IMR-90 (cell line): Measurements from ENCODE around the gene ATF7IP. TPM values are rescaled to one million over a fixed set of nuclear protein-coding genes. Genes with fewer than 3 reads are reported as not detected.

ENCODE experiments used
- ATAC-seq: fragments of 200-7000 bp; cut with Tn5 transposase; 2 replicates; pipeline ENCODE4 v1.9.1; 2020; ENCODE audit warnings: low read depth, mild to moderate bottlenecking, moderate library complexity
- BruUV-seq: library from RNA; stranded (reverse); fragments of 400-500 nt; replicated peaks from 2 replicates; lab custom pipeline; 2021; lab: Mats Ljungman, UMichigan
- CTCF ChIA-PET: fragments of 300-600 bp; formaldehyde crosslinking; extraction: SDS; loops from one replicate; lab custom pipeline; 2021; ENCODE audit warnings: antibody characterized with exemption; lab: Yijun Ruan, JAX
- POLR2A ChIA-PET: fragments of 300-600 bp; sonication (Branson Sonifier 250); formaldehyde crosslinking; loops from one replicate; lab custom pipeline; 2022; ENCODE audit warnings: antibody characterized with exemption; ENCODE audit not compliant: unreplicated experiment; lab: Charles Lee
- DNase-seq: peaks from one replicate; pipeline ENCODE4 v3.0.0; 2013
- H2AFZ ChIP-seq: replicated peaks from 2 replicates; pipeline ENCODE3; 2013; ENCODE audit warnings: low read length, mild to moderate bottlenecking; ENCODE audit not compliant: poor library complexity
- H2AK5ac ChIP-seq: 2 replicates; pipeline ENCODE4 v1.6.1; 2013; ENCODE audit warnings: low read depth, low read length, inconsistent platforms
- H2AK9ac ChIP-seq: replicated peaks from 2 replicates; pipeline ENCODE3; 2013; ENCODE audit warnings: mild to moderate bottlenecking, low read depth, low read length, moderate library complexity; ENCODE audit not compliant: poor library complexity
- H2BK120ac ChIP-seq: 2 replicates; pipeline ENCODE4 v1.6.1; 2013; ENCODE audit warnings: low read depth, low read length, inconsistent platforms
- H2BK15ac ChIP-seq: 3 replicates; pipeline ENCODE4 v1.6.1; 2013; ENCODE audit warnings: low read depth, low read length, inconsistent platforms
- H2BK20ac ChIP-seq: 2 replicates; pipeline ENCODE4 v1.6.1; 2013; ENCODE audit warnings: low read depth, mild to moderate bottlenecking, inconsistent platforms, low read length, moderate library complexity
- H2BK5ac ChIP-seq: 2 replicates; pipeline ENCODE4 v1.6.1; 2013; ENCODE audit warnings: mild to moderate bottlenecking, low read depth, low read length, inconsistent platforms; ENCODE audit not compliant: poor library complexity, severe bottlenecking
- H3K14ac ChIP-seq: replicated peaks from 2 replicates; pipeline ENCODE4 v1.6.1; 2013; ENCODE audit warnings: low read depth, low read length, inconsistent platforms
- H3K18ac ChIP-seq: 2 replicates; pipeline ENCODE4 v1.6.1; 2013; ENCODE audit warnings: low read depth, low read length, control low read depth
- H3K23ac ChIP-seq: 2 replicates; pipeline ENCODE4 v1.6.1; 2013; ENCODE audit warnings: low read depth, low read length, inconsistent platforms
- H3K27ac ChIP-seq: 2 replicates; pipeline ENCODE4 v1.5.1; 2013; ENCODE audit warnings: mild to moderate bottlenecking, control low read depth, low read length; ENCODE audit not compliant: insufficient read depth
- H3K27me3 ChIP-seq: 2 replicates; pipeline ENCODE4 v1.6.1; 2013; ENCODE audit warnings: low read length; ENCODE audit not compliant: control insufficient read depth, insufficient read depth
- H3K36me3 ChIP-seq: 2 replicates; pipeline ENCODE4 v1.6.1; 2013; ENCODE audit warnings: low read length, mixed read lengths; ENCODE audit not compliant: control insufficient read depth, insufficient read depth
- H3K4ac ChIP-seq: 2 replicates; pipeline ENCODE4 v1.6.1; 2013; ENCODE audit warnings: low read depth, low read length, inconsistent platforms
- H3K4me1 ChIP-seq: 2 replicates; pipeline ENCODE4 v1.6.1; 2013; ENCODE audit warnings: low read length, mixed read lengths; ENCODE audit not compliant: control insufficient read depth, insufficient read depth
- H3K4me2 ChIP-seq: 2 replicates; pipeline ENCODE4 v1.6.1; 2013; ENCODE audit warnings: low read depth, mild to moderate bottlenecking, control low read depth, low read length, moderate library complexity
- H3K4me3 ChIP-seq: 2 replicates; pipeline ENCODE4 v1.5.1; 2013; ENCODE audit warnings: low read depth, mild to moderate bottlenecking, control low read depth, low read length, moderate library complexity; ENCODE audit not compliant: insufficient read depth
- H3K56ac ChIP-seq: 2 replicates; pipeline ENCODE4 v1.6.1; 2013; ENCODE audit warnings: low read length, inconsistent platforms; ENCODE audit not compliant: insufficient read depth; ENCODE audit errors: extremely low read depth
- H3K79me1 ChIP-seq, 2 experiments: 2 replicates each; pipeline ENCODE4 v1.6.1; 2013; ENCODE audit warnings: low read length in 2 of 2, inconsistent platforms in 1 of 2, low read depth in 1 of 2
- H3K9ac ChIP-seq: 2 replicates; pipeline ENCODE4 v1.6.1; 2013; ENCODE audit warnings: low read depth, low read length, control low read depth
- H3K9me1 ChIP-seq: 2 replicates; pipeline ENCODE4 v1.6.1; 2013; ENCODE audit warnings: low read length, inconsistent platforms; ENCODE audit not compliant: insufficient read depth
- H3K9me3 ChIP-seq: 2 replicates; pipeline ENCODE4 v1.6.1; 2013; ENCODE audit warnings: low read length; ENCODE audit not compliant: control insufficient read depth, insufficient read depth
- H4K20me1 ChIP-seq: 2 replicates; pipeline ENCODE4 v1.6.1; 2013; ENCODE audit warnings: low read length, inconsistent platforms; ENCODE audit not compliant: insufficient read depth
- H4K5ac ChIP-seq: 2 replicates; pipeline ENCODE4 v1.6.1; 2013; ENCODE audit warnings: mild to moderate bottlenecking, low read depth, low read length, control low read depth
- H4K8ac ChIP-seq, 2 experiments: 2 replicates each; pipeline ENCODE4 v1.6.1; 2013; ENCODE audit warnings: low read depth in 2 of 2, low read length in 2 of 2, control low read depth in 1 of 2, inconsistent platforms in 1 of 2
- H4K91ac ChIP-seq: 2 replicates; pipeline ENCODE4 v1.6.1; 2013; ENCODE audit warnings: low read depth, low read length, inconsistent platforms; ENCODE audit not compliant: insufficient read depth
- BHLHE40 ChIP-seq: fragments of 150-350 bp; IDR thresholded peaks from 2 replicates; pipeline ENCODE4 v1.6.1; 2016; ENCODE audit warnings: mild to moderate bottlenecking, low read depth, low read length
- CEBPB ChIP-seq: IDR thresholded peaks from 2 replicates; pipeline ENCODE4 v1.6.1; 2012; ENCODE audit warnings: low read depth, low read length, improper control_type of control experiment
- CHD1 ChIP-seq: IDR thresholded peaks from 2 replicates; pipeline ENCODE4 v1.6.1; 2012; ENCODE audit warnings: low read depth, low read length, improper control_type of control experiment
- RAD21 ChIP-seq: IDR thresholded peaks from 2 replicates; pipeline ENCODE4 v1.6.1; 2012; ENCODE audit warnings: low read length, improper control_type of control experiment
- RCOR1 ChIP-seq: IDR thresholded peaks from 2 replicates; pipeline ENCODE4 v1.6.1; 2012; ENCODE audit warnings: mild to moderate bottlenecking, low read length, improper control_type of control experiment; ENCODE audit not compliant: insufficient replicate concordance
- RFX5 ChIP-seq: IDR thresholded peaks from 2 replicates; pipeline ENCODE4 v1.8.0; 2012; ENCODE audit warnings: low read depth, mild to moderate bottlenecking, low read length, moderate library complexity
- SMC3 ChIP-seq: fragments of 150-350 bp; IDR thresholded peaks from 2 replicates; pipeline ENCODE4 v1.6.1; 2016; ENCODE audit warnings: low read depth, mild to moderate bottlenecking, antibody characterized with exemption, low read length, moderate library complexity
- WGBS, 2 experiments: methylation state at CpG; one replicate each; pipeline versions ENCODE4 v1.1.5 to v1.1.7; 2013; ENCODE audit warnings: missing lambda C conversion rate in 2 of 2; ENCODE audit not compliant: insufficient read length in 1 of 2; ENCODE audit errors: extremely low coverage in 2 of 2; 5-methylcytosine and 5-hydroxymethylcytosine counted together
- dilution Hi-C: fragments of 300-500 bp; cut with HindIII; formaldehyde crosslinking; loops from one replicate; pipeline ENCODE4 v1.14.3; 2018; ENCODE audit warnings: low sequenced_read_pairs; ENCODE audit not compliant: unreplicated experiment
- in situ Hi-C: fragments of 300-500 bp; cut with MboI; formaldehyde crosslinking; loops from 3 replicates; pipeline ENCODE4 v1.14.3; 2019; ENCODE audit warnings: low sequenced_read_pairs, inconsistent platforms, mixed read lengths
- intact Hi-C: fragments of 100-400 bp; cut with micrococcal nuclease; formaldehyde crosslinking; loops from 2 replicates; pipeline ENCODE4 v1.10.0; 2022
- polyA plus RNA-seq, 3 experiments: library from polyadenylated mRNA; depleted of rRNA; stranded (reverse); fragments of >200 nt; gene quantifications; 2 replicates each; pipeline ENCODE4 v1.2.3, GENCODE V29; 2012; ENCODE audit warnings: low replicate concordance in 1 of 3
- total RNA-seq: library from RNA; depleted of rRNA; stranded (reverse); fragments of >200 nt; gene quantifications from 2 replicates; pipeline ENCODE4 v1.2.3, GENCODE V29; 2012
- TF ChIP-seq, protein P1 (sequence below): fragments of 150-350 bp; IDR thresholded peaks from 2 replicates; pipeline ENCODE4 v1.6.1; 2016; ENCODE audit warnings: low read depth, mild to moderate bottlenecking, low read length, moderate library complexity, borderline replicate concordance
- TF ChIP-seq, protein P2 (sequence below): fragments of 150-350 bp; IDR thresholded peaks from 2 replicates; pipeline ENCODE4 v1.6.1; 2017; ENCODE audit warnings: mild to moderate bottlenecking, antibody characterized with exemption, low read length, low read depth

The ATF7IP gene
- total and polyA plus RNA-seq, 2 of the 4 experiments (the other 2 are of a cell fraction) = 9.4 to 22.8 TPM

- no peak overlapping the region for H3K14ac ChIP-seq
- H3K23ac ChIP-seq = no peak overlapping the region
- 0 out of 4 replicates have a peak, but pooled peaks cover 0 to 5% of the 10 kb centered on the region in 2 experiments for H3K79me1 ChIP-seq
- peak overlapping the region; percentile 56 for H4K91ac ChIP-seq
- H2AK5ac ChIP-seq = no peak overlapping the region
- no peak overlapping the region for H3K4me3 ChIP-seq
- no peaks in the 10 kb centered on the region for H3K27me3 ChIP-seq
- dilution Hi-C loops (no loop called here), in situ Hi-C loops (no loop called here), intact Hi-C loops (no loop called here)
- H3K4me1 ChIP-seq = peaks cover 3% of the 10 kb centered on the region; the same call in 1 of the 2 replicates
- H3K18ac ChIP-seq = no peak overlapping the region
- H2BK20ac ChIP-seq = peak overlapping the region; percentile 24; the same call in 1 of the 2 replicates
- no peak overlapping the region for H2AK9ac ChIP-seq
- no peaks in the 10 kb centered on the region for H4K20me1 ChIP-seq
- H2AFZ ChIP-seq = no peak overlapping the region
- BruUV-seq = no TSS peak
- no peak overlapping the region for H2BK15ac ChIP-seq
- H3K4me2 ChIP-seq = no peak overlapping the region
- DNase-seq (no peak), ATAC-seq (no peak)
- H2BK5ac ChIP-seq = no peak overlapping the region
- H4K8ac ChIP-seq = no peak overlapping the region
- WGBS, 2 experiments = 100% methylated on average over 1 of the region's 6 CpGs; no CpG with 5 or more reads in 1 of the 2 experiments
- CTCF ChIA-PET = interaction anchor here (1.2 kb wide), 1 partner anchor 8 kb away, joined by 4 read pairs; no protein-coding TSS in a partner anchor
- H2BK120ac ChIP-seq = peak overlapping the region; percentile 18; the same call in 1 of the 2 replicates
- H4K5ac ChIP-seq = no peak overlapping the region
- H3K9me3 ChIP-seq = no peaks in the 10 kb centered on the region
- H3K4ac ChIP-seq = peak overlapping the region; percentile 35; the same call in 1 of the 2 replicates
- peaks cover 3% of the 10 kb centered on the region for H3K36me3 ChIP-seq
- H3K27ac ChIP-seq = no peak overlapping the region
- TF ChIP-seq RFX5 (no peak), CHD1 (no peak), RCOR1 (no peak), RAD21 (no peak), SMC3 (no peak), BHLHE40 (no peak), CEBPB (no peak)
- TF ChIP-seq, protein P1, sequence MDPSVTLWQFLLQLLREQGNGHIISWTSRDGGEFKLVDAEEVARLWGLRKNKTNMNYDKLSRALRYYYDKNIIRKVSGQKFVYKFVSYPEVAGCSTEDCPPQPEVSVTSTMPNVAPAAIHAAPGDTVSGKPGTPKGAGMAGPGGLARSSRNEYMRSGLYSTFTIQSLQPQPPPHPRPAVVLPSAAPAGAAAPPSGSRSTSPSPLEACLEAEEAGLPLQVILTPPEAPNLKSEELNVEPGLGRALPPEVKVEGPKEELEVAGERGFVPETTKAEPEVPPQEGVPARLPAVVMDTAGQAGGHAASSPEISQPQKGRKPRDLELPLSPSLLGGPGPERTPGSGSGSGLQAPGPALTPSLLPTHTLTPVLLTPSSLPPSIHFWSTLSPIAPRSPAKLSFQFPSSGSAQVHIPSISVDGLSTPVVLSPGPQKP = no peak
- TF ChIP-seq, protein P2, sequence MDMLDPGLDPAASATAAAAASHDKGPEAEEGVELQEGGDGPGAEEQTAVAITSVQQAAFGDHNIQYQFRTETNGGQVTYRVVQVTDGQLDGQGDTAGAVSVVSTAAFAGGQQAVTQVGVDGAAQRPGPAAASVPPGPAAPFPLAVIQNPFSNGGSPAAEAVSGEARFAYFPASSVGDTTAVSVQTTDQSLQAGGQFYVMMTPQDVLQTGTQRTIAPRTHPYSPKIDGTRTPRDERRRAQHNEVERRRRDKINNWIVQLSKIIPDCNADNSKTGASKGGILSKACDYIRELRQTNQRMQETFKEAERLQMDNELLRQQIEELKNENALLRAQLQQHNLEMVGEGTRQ = no peak
- H3K9ac ChIP-seq = no peak overlapping the region
- H3K9me1 ChIP-seq = peaks cover 3% of the 10 kb centered on the region; the same call in 1 of the 2 replicates
- H3K56ac ChIP-seq = no peak overlapping the region
- POLR2A ChIA-PET = interaction anchor here (0.7 kb wide), 1 partner anchor 17 kb away, joined by 11 read pairs; no protein-coding TSS in a partner anchor
Measured at GRCh38 chr12:14505626-14506596, 140.4 kb downstream of the ATF7IP start.
